Panc1 (cell line): ENCODE measurements around the gene OR2A42. TPM values are rescaled to one million over a fixed set of nuclear protein-coding genes. Genes with fewer than 3 reads are reported as not detected.
"Not testable (repeated sequence)": the region's sequence is repeated elsewhere in the genome, so short reads cannot be mapped to it uniquely, and the experiment has no call there.

Experiments
- ATAC-seq: fragments of 200-7000 bp; cut with Tn5 transposase; 2 replicates; pipeline ENCODE4 v1.9.1; 2020; ENCODE audit warnings: mild to moderate bottlenecking, moderate library complexity
- BruUV-seq: library from RNA; stranded (reverse); fragments of 400-500 nt; replicated peaks from 2 replicates; lab custom pipeline; 2021; lab: Mats Ljungman, UMichigan
- CTCF ChIA-PET: fragments of 300-600 bp; sonication (Branson Sonifier 250); formaldehyde crosslinking; loops from one replicate; lab custom pipeline; 2022; ENCODE audit warnings: antibody characterized with exemption; lab: Charles Lee
- POLR2A ChIA-PET: fragments of 300-600 bp; sonication (Branson Sonifier 250); formaldehyde crosslinking; loops from one replicate; lab custom pipeline; 2022; ENCODE audit warnings: antibody characterized with exemption; lab: Charles Lee
- DNase-seq: peaks from one replicate; pipeline ENCODE4 v3.0.0-alpha.2; 2010; ENCODE audit warnings: low read depth, low spot score
- H3K27ac ChIP-seq: 2 replicates; pipeline ENCODE4 v1.5.1; 2011; ENCODE audit warnings: mild to moderate bottlenecking, low read length, inconsistent platforms
- H3K27me3 ChIP-seq: fragments of 200-500 bp; sonication (Bioruptor generic); 2 replicates; pipeline ENCODE4 v1.6.0; 2014; ENCODE audit warnings: low read length, inconsistent platforms; ENCODE audit not compliant: control insufficient read depth, insufficient read depth
- H3K36me3 ChIP-seq: fragments of 200-500 bp; sonication (Bioruptor generic); 2 replicates; pipeline ENCODE4 v1.5.1; 2014; ENCODE audit warnings: inconsistent platforms, mild to moderate bottlenecking, low read length, moderate library complexity; ENCODE audit not compliant: control insufficient read depth, insufficient read depth
- H3K4me1 ChIP-seq: 2 replicates; pipeline ENCODE4 v1.5.1; 2011; ENCODE audit warnings: inconsistent platforms, mild to moderate bottlenecking, low read length, moderate library complexity; ENCODE audit not compliant: control insufficient read depth, insufficient read depth
- H3K4me3 ChIP-seq, 2 experiments: 2 replicates each; pipeline ENCODE4 v1.5.1; 2011 to 2012; ENCODE audit warnings: low read depth in 2 of 2, low read length in 2 of 2, mild to moderate bottlenecking in 2 of 2, inconsistent platforms in 1 of 2, moderate library complexity in 1 of 2
- H3K9me3 ChIP-seq: fragments of 200-500 bp; sonication (Bioruptor generic); 2 replicates; pipeline ENCODE4 v1.5.1; 2014; ENCODE audit warnings: low read depth, mild to moderate bottlenecking, inconsistent platforms, low read length, moderate library complexity; ENCODE audit not compliant: control insufficient read depth, insufficient read depth
- in situ Hi-C: cut with HindIII; loops from 2 replicates; pipeline ENCODE4 v1.10.0; 2016; ENCODE audit warnings: low sequenced_read_pairs, low pct_unique_long_range_greater_than_20kb
- intact Hi-C: fragments of 100-400 bp; cut with micrococcal nuclease; formaldehyde crosslinking; loops from one replicate; pipeline ENCODE4 v1.10.0; 2022; ENCODE audit not compliant: unreplicated experiment
- total RNA-seq: library from RNA; stranded (reverse); gene quantifications from one replicate; pipeline ENCODE4 v1.2.1, GENCODE V29; 2021; ENCODE audit not compliant: unreplicated experiment

Gene OR2A42
- total RNA-seq, 1 experiment from 2014 or later, result not detected

GRCh38 chr7:144238530-144239082, 799 bp downstream of the OR2A42 start:
- intact Hi-C loops, H3K9me3 ChIP-seq, DNase-seq, H3K27ac ChIP-seq, BruUV-seq, H3K36me3 ChIP-seq, CTCF ChIA-PET, H3K27me3 ChIP-seq, H3K4me1 ChIP-seq, H3K4me3 ChIP-seq, in situ Hi-C loops, POLR2A ChIA-PET: not testable (repeated sequence)
- ATAC-seq, result 0 out of 2 replicates have a peak, but pooled peaks have one; percentile 30

- intact Hi-C loops, H3K4me1 ChIP-seq, CTCF ChIA-PET, H3K4me3 ChIP-seq, H3K36me3 ChIP-seq, in situ Hi-C loops, H3K27me3 ChIP-seq, BruUV-seq, DNase-seq, H3K9me3 ChIP-seq, POLR2A ChIA-PET, ATAC-seq, H3K27ac ChIP-seq: not testable (repeated sequence)
Measured at GRCh38 chr7:144233039-144233438, 6.4 kb downstream of the OR2A42 start.

- DNase-seq, H3K4me3 ChIP-seq, CTCF ChIA-PET, H3K4me1 ChIP-seq, H3K9me3 ChIP-seq, H3K27ac ChIP-seq, BruUV-seq, H3K36me3 ChIP-seq, in situ Hi-C loops, ATAC-seq, intact Hi-C loops, POLR2A ChIA-PET, H3K27me3 ChIP-seq: not testable (repeated sequence)
Measured at GRCh38 chr7:144231027-144231426, 8.4 kb downstream of the OR2A42 start.

- POLR2A ChIA-PET, H3K4me3 ChIP-seq: not testable (repeated sequence)
- ATAC-seq, result 0 out of 2 replicates have a peak, but pooled peaks have one; percentile 39
Measured at GRCh38 chr7:144228810-144229209, 10.6 kb downstream of the OR2A42 start.

GRCh38 chr7:144226866-144227265, 12.5 kb downstream of the OR2A42 start:
- H3K27ac ChIP-seq, H3K4me1 ChIP-seq, POLR2A ChIA-PET, BruUV-seq, CTCF ChIA-PET, intact Hi-C loops, H3K9me3 ChIP-seq, DNase-seq, H3K36me3 ChIP-seq, in situ Hi-C loops, ATAC-seq, H3K27me3 ChIP-seq, H3K4me3 ChIP-seq: not testable (repeated sequence)

More at GRCh38 chr7:144228810-144229209, 10.6 kb downstream of the OR2A42 start:
- BruUV-seq, H3K4me1 ChIP-seq, CTCF ChIA-PET, intact Hi-C loops, H3K27me3 ChIP-seq, H3K27ac ChIP-seq, in situ Hi-C loops, H3K36me3 ChIP-seq, DNase-seq, H3K9me3 ChIP-seq: not testable (repeated sequence)

- H3K4me1 ChIP-seq, intact Hi-C loops, H3K9me3 ChIP-seq, in situ Hi-C loops, POLR2A ChIA-PET, DNase-seq, H3K27ac ChIP-seq, CTCF ChIA-PET, ATAC-seq, H3K36me3 ChIP-seq, BruUV-seq, H3K27me3 ChIP-seq, H3K4me3 ChIP-seq: not testable (repeated sequence)
Measured at GRCh38 chr7:144223675-144224074, 15.7 kb downstream of the OR2A42 start.

- intact Hi-C loops, CTCF ChIA-PET, in situ Hi-C loops, H3K4me3 ChIP-seq, POLR2A ChIA-PET, ATAC-seq, H3K27ac ChIP-seq, H3K4me1 ChIP-seq, BruUV-seq, H3K27me3 ChIP-seq, DNase-seq, H3K9me3 ChIP-seq, H3K36me3 ChIP-seq: not testable (repeated sequence)
Measured at GRCh38 chr7:144220531-144220930, 18.9 kb downstream of the OR2A42 start.
